ENCODE results near the gene CDK5. TPM values are rescaled to one million over a fixed set of nuclear protein-coding genes. Genes with fewer than 3 reads are reported as not detected.

Gene CDK5
- total RNA-seq, 1 donor from 2014 or later, result 27.0 TPM

- Histone ChIP-seq H3K36me3 (ENCODE audit: control insufficient read depth, insufficient read depth, low read length) (no peaks in the 10 kb centered on the region), H3K27me3 (ENCODE audit: control insufficient read depth, insufficient read depth, low read length) (peaks cover 20% of the 10 kb centered on the region), H3K4me3 (ENCODE audit: low read depth, low read length) (no peak overlapping the region)
- DNase-seq (ENCODE audit: low read depth), result no peak
- no peak for TF ChIP-seq CTCF (IDR thresholded peaks at IDR 0.05; ENCODE audit: insufficient read depth, low read length, poor library complexity, severe bottlenecking)
These were observed 50.2 kb downstream of the CDK5 start for GRCh38 chr7:151007469-151007898.

GRCh38 chr7:151006590-151007300 lies 51.0 kb downstream of the CDK5 start:
- peaks cover 15% of the 10 kb centered on the region for H3K27me3 ChIP-seq (ENCODE audit: control insufficient read depth, insufficient read depth, low read length)
- DNase-seq (ENCODE audit: low read depth), result no peak
- no peak overlapping the region for H3K4me3 ChIP-seq (ENCODE audit: low read depth, low read length)
- no peak for TF ChIP-seq CTCF (IDR thresholded peaks at IDR 0.05; ENCODE audit: insufficient read depth, low read length, poor library complexity, severe bottlenecking)
- no peaks in the 10 kb centered on the region for H3K36me3 ChIP-seq (ENCODE audit: control insufficient read depth, insufficient read depth, low read length)

GRCh38 chr7:151005566-151005965 lies 52.1 kb downstream of the CDK5 start:
- TF ChIP-seq CTCF (IDR thresholded peaks at IDR 0.05; ENCODE audit: insufficient read depth, low read length, poor library complexity, severe bottlenecking), result no peak
- Histone ChIP-seq H3K27me3 (ENCODE audit: control insufficient read depth, insufficient read depth, low read length) (peaks cover 12% of the 10 kb centered on the region), H3K4me3 (ENCODE audit: low read depth, low read length) (no peak overlapping the region), H3K36me3 (ENCODE audit: control insufficient read depth, insufficient read depth, low read length) (no peaks in the 10 kb centered on the region)
- no peak for DNase-seq (ENCODE audit: low read depth)

Other genes starting within 250 kb of the CDK5 start
- gene AOC1, start 205.4 kb downstream of the CDK5 start, total RNA-seq, result 0.68 and 1.0 TPM in 2 replicates
- 2.1 and 4.1 TPM in 2 replicates for gene KCNH2, start 79.6 kb downstream of the CDK5 start, total RNA-seq
- gene NOS3, start 66.9 kb downstream of the CDK5 start, total RNA-seq, result 1.0 and 3.1 TPM in 2 replicates
- 0.55 and 2.1 TPM in 2 replicates for gene ATG9B, start 33.4 kb downstream of the CDK5 start, total RNA-seq
- gene ABCB8, start 29.4 kb downstream of the CDK5 start, total RNA-seq, result 36.8 and 37.1 TPM in 2 replicates
- gene ASIC3, start 9.4 kb downstream of the CDK5 start, total RNA-seq, result 0.04 and 0.41 TPM in 2 replicates
- 166 and 201 TPM in 2 replicates for gene SLC4A2, start 1.7 kb upstream of the CDK5 start, total RNA-seq
- gene FASTK, start 22.9 kb upstream of the CDK5 start, total RNA-seq, result 70.9 and 71.7 TPM in 2 replicates
- 46.3 and 66.0 TPM in 2 replicates for gene TMUB1, start 25.6 kb upstream of the CDK5 start, total RNA-seq
- gene AGAP3, start 28.6 kb upstream of the CDK5 start, total RNA-seq, result 77.4 and 92.8 TPM in 2 replicates
- gene GBX1, start 109.8 kb upstream of the CDK5 start, total RNA-seq, result not detected in 2 replicates
- not detected in 2 replicates for gene ASB10, start 129.4 kb upstream of the CDK5 start, total RNA-seq
- not detected in 2 replicates for gene H2BK1, start 152.6 kb upstream of the CDK5 start, total RNA-seq
- 75.4 and 78.9 TPM in 2 replicates for gene ABCF2, start 169.3 kb upstream of the CDK5 start, total RNA-seq
- 60.0 and 83.9 TPM in 2 replicates for gene CHPF2, start 174.6 kb upstream of the CDK5 start, total RNA-seq
- gene SMARCD3, start 190.8 kb upstream of the CDK5 start, total RNA-seq, result 12.6 and 28.7 TPM in 2 replicates